GM21528 (cell line): ENCODE data around the gene CIDEC.
A peak's percentile ranks its signal among the peaks of the same experiment; 100 is the strongest.
"Not testable (repeated sequence)": the region's sequence is repeated elsewhere in the genome, so short reads cannot be mapped to it uniquely, and the experiment has no call there.

Source experiments
- ATAC-seq: cut with Tn5 transposase; IDR thresholded peaks from one replicate; pipeline ENCODE4 v1.9.1; 2021; ENCODE audit warnings: mild to moderate bottlenecking, moderate library complexity; ENCODE audit not compliant: unreplicated experiment, low FRiP score

The CIDEC gene

GRCh38 chr3:9902372-9903237 lies 22.6 kb upstream of the CIDEC start, which contains the start of gene IL17RE:
IL17RE (plus strand) TSS chr3:9902848; CDS start chr3:9902933, 85 bp downstream.
- ATAC-seq, result no peak

- no peak for ATAC-seq
Measured at GRCh38 chr3:9901967-9902366, 21.9 kb upstream of the CIDEC start.

DNA sequence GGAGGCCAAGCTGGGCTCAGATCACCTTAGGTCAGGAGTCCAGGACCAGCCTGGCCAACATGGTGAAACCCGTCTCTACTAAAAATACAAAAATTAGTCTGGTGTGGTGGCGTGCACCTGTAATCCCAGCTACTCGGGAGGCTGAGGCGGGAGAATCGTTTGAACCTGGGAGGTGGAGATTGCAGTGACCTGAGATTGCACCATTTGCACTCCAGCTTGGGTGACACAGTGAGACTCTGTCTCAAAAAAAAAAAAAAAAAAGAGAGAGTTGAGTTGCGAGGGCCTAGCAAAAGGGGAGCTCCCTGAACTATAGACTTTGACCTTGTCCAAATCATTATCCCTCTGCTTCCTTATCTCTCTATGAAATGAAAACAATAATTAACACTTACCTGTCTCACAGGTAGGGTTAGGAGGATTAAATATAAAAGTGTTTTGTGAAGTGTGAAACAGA lies 20.9 kb upstream of the CIDEC start:
- ATAC-seq, result not testable (repeated sequence)

DNA sequence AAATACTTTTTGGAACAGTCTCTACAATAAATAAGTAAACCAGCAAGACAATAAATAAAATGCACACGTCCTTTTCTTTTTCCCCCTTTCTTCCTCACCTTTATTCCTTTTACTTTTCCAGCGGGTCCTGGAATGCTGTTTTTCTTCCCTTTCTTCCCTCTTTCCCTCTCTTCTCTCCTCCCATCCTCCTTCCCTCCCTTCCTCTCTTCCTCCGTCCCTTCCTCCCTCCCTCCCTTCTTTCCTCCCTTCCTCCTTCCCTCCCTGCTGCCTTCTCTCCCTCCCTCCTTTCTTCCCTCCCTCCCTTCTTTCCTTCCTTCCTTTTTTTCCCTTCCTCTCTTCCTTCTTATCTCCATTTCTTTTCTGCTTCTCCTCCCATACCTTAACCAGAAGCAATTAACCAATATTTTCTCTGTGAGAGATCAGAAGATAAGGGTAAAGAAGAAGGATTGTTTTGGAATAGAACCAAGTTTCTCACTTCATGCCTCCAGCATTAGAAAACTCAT lies 19.3 kb upstream of the CIDEC start:
- ATAC-seq, result no peak

DNA sequence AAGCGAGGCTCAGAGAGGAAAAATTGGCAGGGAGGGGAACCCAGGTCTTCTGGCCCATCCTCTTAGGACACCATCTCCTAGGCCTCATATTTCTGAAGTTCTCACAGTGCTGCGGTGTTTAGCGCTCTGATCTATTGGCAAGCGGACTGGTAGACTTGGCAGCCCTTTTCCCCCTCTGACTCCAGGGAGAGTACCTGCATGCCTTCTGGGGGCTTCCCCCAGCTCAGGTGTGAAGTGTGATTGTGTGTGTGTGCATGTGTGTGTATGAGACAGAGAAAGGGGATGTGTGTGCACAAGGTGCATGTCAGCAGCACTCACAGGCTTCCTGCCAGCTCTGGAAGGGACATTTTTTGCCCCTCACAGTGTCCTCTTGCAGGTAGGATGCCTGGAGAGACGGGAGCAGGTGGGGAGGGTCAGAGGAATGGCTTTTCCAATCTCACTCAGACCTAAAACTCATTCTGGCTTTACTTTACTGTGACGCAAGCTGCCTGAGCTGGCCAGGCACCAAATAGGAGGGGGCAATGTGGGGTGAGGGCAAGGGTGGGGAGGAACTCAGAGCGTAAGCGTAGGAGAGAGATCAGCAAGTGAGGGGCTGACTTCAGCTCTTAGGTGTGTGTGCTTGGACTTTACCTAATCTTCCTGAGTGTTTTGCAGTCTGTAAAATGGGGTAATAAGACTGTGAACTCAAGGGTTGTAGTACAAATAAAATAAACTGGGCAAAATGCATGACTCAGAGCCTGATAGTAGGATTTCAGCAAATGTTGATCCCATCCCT lies 18.6 kb upstream of the CIDEC start:
- ATAC-seq, result no peak

DNA sequence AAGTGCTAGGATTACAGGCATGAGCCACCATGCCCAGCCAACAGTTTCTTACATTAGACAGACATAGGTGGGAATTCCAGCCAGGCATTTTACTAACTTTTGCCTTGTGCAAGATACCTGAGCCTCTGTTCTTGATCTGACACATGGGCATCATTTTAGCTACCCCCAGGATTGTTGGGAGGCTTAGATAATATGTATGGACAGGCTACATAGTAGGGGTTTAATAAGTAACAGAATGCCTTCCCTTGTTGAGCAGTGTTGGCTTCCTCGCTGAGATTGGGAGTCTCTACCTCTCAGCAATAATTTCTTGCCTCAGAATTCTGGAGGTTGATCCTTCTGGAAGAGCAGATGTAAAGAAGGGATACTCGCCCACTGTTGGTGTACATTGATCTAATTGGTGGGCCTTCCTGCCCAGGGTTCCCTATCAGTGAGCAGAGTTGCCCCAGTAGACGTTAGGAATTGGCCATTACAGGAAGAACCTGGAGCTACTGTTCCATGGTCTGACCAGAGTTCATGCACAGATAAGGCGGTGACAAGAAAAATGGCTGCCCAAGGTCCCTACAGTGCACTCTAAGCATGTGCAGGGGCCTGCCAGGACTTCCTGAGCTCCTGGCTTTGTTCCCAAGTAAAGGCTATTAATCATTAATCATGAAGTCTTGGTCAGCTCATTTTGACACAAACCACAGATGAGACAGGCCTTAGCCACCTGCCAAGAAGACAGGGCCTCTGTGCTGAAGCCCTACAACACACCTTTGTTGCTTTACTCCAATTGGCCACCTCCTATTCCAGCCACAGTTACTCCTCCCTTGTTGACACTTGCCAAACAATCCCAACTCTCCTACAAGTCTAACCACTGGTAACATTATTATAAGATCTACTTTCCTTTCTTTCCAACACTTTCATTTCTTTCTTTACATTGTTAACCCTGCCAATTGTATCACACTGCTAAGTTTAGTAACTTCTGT lies 17.6 kb upstream of the CIDEC start:
- no peak for ATAC-seq

- not testable (repeated sequence) for ATAC-seq
Measured at GRCh38 chr3:9896755-9897407, 16.8 kb upstream of the CIDEC start.

DNA sequence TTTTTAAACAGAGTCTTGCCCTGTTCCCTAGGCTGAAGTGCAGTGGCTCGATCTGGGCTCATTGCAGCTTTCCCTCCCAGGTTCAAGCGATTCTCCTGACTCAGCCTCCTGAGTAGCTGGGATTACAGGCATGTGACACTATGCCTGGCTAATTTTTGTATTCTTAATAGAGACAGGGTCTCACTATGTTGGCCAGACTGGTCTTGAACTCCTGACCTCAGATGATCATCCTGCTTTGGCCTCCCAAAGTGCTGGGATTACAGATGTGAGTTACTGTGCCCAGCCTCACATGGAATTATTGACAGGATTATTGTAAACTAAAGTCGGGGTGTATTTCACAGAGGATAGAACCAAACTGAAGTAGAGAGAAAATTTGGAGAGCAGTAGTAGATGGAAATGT lies 15.7 kb upstream of the CIDEC start:
- not testable (repeated sequence) for ATAC-seq

- ATAC-seq, result no peak
Measured at GRCh38 chr3:9893739-9894138, 13.7 kb upstream of the CIDEC start.

DNA sequence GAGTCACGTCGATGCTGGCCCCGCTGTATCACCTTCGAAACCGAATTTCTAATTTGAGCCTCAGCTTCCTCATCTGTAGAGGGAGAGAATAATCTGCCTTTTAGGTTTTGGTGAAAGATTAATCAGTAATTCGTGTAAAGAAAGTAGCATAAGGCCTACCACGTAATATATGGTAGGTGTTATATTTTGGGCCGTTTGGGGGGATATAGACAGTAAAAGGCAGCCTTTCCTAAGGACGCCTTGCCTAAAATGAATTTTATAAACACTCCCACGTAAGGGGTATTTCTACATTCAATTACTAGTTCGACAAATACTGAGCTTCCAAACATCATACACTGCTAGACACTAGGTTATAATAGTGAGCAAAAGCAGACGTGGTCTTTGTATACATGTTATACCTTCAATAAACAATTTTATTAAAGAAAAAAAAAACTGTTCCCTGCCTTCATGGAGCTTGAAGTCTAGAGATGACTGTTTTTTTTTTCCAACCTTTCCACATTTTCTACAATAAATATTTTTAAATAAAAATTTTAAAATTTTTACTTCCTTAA lies 11.1 kb upstream of the CIDEC start:
- no peak for ATAC-seq

DNA sequence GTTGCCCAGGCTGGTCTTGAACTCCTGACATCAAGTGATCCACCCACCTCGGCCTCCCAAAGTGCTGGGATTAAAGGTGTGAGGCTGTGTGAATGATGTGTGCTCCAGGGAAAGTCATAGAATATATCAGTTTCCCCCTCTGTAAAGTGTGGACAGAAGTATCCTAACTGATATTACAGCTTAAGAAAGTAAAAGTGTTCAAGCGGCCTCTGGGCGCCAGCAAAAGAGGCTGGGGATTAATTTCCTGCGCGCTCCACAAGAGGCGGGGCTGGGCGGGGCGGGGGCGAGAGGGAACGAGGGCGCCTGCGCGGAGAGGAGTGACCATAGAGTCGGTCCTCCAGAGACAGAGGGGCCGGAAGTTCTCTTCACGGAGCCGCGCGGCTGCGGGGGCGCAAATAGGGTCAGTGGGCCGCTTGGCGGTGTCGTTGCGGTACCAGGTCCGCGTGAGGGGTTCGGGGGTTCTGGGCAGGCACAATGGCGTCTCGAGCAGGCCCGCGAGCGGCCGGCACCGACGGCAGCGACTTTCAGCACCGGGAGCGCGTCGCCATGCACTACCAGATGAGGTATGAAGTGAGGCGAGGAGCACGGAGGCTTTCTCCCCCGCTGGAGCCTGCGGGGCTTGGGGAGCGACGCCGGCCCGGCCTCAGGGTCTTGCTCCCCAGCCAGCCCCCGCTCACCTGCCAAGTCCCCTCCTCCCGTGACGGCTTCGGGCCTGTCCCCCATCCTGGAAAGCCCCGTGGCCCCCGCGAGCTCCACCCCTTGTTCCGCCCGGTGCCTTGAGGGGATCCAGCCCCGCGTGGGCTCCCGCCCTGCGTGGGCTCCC lies 10.4 kb upstream of the CIDEC start, which contains the start of gene JAGN1:
Gene JAGN1 (plus strand): TSS at position 362 of the 823 bp plus-strand sequence. CDS start 113 bp downstream, at position 475.
- peak; percentile 70 for ATAC-seq

- no peak for ATAC-seq
Measured at GRCh38 chr3:9889405-9889804, 9.4 kb upstream of the CIDEC start.

DNA sequence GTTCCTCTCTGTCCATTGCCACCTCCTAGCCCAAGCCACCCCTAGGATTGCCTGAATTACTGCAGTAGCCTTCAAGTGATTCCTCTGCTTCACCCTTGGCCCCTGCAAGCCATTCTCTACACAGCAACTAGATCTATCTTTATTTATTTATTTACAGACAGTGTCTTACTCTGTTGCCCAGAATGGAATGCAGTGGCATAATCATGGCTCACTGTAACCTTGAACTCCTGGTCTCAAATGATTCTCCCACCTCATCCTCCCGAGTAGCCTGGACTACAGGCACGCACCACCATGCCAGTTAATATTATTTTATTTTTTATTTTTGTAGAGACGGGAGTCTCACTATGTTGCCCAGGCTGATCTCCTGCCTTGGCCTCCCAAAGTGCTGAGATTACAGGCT lies 8.5 kb upstream of the CIDEC start:
- ATAC-seq, result no peak

GRCh38 chr3:9887480-9887879 lies 7.4 kb upstream of the CIDEC start:
- ATAC-seq, result no peak

- no peak for ATAC-seq
Measured at GRCh38 chr3:9886328-9886727, 6.3 kb upstream of the CIDEC start.

- ATAC-seq, result no peak
Measured at GRCh38 chr3:9884555-9885165, 4.6 kb upstream of the CIDEC start.

- no peak for ATAC-seq
Measured at GRCh38 chr3:9883706-9884554, 3.9 kb upstream of the CIDEC start.
